GM19324 (cell line): ENCODE results near the gene ILK.

Source experiments
- ATAC-seq: cut with Tn5 transposase; IDR thresholded peaks from one replicate; pipeline ENCODE4 v1.9.1; 2021; ENCODE audit warnings: mild to moderate bottlenecking, moderate library complexity; ENCODE audit not compliant: unreplicated experiment, low FRiP score

Gene ILK

DNA sequence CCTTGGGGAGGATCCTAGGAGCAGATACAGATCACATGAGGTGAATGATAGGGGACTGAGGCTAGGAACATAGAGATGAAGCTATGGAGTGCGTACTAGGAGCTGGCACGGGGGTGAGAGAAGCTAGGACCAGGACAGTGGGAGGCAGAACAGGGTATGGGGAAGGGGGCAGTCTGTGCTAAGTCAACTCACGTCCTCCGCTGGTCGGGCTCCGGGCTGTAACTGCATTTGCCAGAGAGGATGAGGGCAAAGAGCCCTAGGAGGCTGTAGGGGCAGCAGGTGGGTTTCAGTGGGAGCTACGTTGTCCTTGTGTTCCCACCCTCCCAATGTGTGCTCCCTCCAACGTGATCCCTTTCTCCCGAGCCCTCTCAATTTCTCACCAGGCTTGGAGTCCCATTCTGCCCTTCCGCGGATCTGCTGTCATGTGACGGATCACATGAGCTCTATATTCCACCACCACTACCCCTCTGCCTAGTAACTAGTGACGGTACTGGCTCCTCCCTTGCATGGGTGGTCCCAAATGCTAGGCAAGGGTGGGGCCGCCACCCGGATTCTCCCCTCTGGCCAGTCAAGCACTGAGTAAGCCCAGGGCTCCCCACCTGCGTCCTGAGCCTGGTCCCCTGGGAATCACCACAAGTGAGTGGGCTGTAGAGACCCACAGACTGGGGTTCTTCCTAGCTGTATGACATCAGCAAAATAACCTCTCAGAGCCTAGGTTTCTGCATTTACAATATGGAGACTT, 15.6 kb downstream of the ILK start, which contains the start of gene TPP1:
Gene TPP1 (minus strand): TSS at position 419 of the 742 bp plus-strand sequence. CDS start 22 bp downstream, at position 397.
- peak; percentile 99 for ATAC-seq

DNA sequence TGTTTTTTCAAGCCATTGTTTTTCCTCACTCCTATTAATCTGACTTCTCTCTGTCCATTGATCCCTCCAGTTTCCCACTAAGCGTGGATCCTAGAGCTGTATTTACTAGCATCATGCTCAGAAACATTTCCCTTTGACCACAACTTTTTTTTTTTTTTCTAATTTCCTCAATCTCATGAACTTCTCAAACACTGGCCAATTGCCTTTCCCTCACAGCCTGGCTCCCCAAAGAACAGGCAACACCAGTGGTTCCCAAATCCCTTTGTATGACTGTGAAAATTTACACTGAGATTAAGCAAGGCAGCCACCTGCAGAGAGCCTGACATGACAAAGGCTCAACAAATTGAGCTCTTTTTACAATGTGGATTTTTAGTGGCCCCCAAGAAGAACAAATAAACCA, 17.1 kb downstream of the ILK start:
- ATAC-seq: no peak

- ATAC-seq: no peak
Observed at GRCh38 chr11:6621711-6622211, 18.2 kb downstream of the ILK start.

GRCh38 chr11:6622261-6623171, 18.9 kb downstream of the ILK start:
- no peak for ATAC-seq

GRCh38 chr11:6623391-6624363, 20.1 kb downstream of the ILK start:
- no peak for ATAC-seq

DNA sequence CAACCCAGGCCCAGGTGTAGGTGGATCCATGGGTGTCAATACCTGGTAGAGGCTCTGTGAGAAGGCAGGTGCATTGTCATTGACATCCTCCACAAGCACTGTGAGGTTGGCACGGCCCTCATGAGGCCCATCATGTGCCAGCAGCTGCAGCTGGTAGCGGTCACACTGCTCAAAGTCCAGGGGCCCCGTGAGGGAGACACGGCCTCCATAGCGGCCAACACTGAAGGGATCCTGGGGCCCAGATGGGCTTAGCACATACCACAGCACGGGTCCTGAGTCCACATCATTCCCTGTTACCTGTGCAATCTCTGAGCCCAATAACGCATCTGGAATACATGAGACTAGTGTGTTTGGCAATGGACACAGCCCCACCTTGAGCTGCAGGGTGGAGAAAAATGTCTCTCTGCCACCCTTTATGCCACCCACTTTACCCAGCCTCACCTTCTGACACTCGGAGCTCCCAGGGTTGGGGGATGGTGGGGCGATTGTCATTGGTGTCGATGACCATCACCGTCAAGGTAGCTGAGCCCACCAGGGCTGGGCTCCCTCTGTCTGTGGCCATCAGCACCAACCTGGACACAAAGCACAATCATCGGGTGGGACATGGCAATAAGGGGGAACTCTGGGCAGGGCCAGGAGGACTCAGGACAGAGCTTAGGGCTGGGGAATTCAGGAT, 21.7 kb downstream of the ILK start:
- ATAC-seq: no peak

- ATAC-seq: no peak
Observed at GRCh38 chr11:6625832-6626420, 22.4 kb downstream of the ILK start.

DNA sequence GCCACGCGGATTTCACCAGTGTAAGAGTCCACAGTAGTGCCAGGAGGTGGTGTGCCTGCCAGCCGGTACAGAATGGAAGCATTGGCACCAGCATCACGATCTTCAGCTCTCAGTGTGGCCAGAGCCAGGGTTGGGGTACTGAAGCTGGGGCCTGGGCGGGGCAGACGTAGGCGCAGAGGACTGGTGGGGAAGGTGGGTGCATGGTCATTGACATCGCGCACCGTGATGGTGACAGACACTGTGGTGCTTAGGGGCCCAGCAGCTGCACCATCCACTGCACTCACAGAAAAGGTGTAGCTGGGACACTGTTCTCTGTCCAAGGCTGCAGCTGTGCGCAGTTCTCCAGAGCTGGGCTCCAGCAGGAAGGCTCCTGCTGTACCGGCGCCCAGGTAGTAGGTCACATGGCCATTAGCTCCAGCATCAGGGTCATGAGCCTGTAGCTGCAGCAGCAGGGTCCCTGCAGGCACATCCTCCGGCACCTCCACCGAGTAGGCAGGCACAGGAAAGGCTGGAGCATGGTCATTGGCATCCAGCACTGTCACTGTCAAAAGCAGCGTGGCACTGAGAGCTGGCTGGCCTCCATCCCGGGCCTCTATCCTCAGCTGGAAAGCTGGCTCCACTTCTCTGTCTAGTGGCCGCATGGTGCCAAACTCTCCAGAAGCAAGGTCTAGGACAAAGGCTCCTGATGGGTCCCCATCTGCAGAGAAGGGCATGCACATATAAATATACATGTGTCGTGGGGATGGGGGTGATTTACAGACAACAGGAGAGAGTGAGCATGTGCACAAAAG, 23.6 kb downstream of the ILK start:
- no peak for ATAC-seq

DNA sequence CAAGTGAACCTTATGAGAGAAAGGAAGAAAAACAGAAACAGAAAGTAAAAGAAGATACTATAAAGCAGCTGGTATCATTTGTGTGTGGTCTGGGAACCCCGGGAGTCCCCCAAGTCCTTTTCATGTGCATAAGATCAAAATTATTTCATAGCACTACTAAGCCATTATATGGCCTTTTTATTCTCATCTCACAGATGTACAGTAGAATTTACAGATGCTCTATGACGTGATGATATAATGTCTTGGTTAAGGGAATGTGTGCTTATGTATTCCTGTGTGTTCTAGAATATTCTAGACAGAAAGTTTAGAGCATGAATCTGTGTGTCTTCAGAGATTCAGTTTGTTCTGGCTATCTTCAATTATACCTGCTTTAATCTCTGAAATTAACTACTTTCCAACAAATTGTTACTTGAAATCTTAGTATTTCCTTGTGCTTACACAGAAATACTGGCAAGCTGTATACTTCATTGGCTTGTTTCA, 24.2 kb downstream of the ILK start:
- peak; percentile 55 for ATAC-seq

- ATAC-seq: no peak
Observed at GRCh38 chr11:6628526-6628925, 25.0 kb downstream of the ILK start.

DNA sequence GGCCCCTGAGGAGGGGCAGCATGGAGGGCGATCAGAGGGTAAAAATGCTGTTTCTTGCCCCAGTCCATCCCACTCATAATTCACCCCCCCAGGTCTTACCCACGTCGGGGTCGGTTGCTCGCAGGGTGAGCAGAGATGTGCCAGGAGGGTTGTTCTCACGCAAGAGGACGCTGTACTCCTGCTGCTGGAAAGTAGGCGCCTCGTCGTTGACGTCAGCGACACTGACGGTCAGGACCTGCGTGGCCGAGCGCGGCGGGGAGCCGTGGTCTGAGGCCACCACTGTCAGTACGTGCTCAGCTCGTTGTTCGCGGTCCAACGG, 26.0 kb downstream of the ILK start:
- no peak for ATAC-seq

- ATAC-seq: no peak
Observed at GRCh38 chr11:6629892-6630631, 26.5 kb downstream of the ILK start.

GRCh38 chr11:6630632-6631291, 27.2 kb downstream of the ILK start:
- no peak for ATAC-seq

DNA sequence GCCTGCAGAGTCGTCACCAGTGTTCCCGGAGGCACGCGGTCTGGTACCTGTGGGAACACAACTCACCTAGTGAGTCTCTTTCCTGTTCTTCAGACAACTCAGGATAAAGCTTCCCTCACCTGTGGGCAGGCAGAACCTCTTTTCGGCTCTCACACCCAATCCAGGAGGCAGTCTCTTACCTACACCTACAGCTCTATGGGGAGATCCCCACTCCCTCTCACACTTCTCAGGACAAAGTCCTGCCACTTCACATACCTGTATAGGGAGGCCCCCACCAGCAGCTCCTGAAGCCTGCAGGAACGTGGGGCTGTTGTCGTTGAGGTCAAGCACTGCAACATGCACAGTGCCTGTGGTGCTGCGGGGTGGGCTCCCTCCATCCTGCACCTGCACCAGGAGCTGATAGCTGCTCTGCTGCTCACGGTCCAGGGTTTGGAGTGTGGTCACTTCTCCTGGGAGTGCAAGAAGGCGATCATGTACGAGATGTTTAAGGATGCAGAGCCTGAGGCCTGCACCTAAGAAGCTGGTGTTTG, 27.9 kb downstream of the ILK start:
- ATAC-seq: no peak

DNA sequence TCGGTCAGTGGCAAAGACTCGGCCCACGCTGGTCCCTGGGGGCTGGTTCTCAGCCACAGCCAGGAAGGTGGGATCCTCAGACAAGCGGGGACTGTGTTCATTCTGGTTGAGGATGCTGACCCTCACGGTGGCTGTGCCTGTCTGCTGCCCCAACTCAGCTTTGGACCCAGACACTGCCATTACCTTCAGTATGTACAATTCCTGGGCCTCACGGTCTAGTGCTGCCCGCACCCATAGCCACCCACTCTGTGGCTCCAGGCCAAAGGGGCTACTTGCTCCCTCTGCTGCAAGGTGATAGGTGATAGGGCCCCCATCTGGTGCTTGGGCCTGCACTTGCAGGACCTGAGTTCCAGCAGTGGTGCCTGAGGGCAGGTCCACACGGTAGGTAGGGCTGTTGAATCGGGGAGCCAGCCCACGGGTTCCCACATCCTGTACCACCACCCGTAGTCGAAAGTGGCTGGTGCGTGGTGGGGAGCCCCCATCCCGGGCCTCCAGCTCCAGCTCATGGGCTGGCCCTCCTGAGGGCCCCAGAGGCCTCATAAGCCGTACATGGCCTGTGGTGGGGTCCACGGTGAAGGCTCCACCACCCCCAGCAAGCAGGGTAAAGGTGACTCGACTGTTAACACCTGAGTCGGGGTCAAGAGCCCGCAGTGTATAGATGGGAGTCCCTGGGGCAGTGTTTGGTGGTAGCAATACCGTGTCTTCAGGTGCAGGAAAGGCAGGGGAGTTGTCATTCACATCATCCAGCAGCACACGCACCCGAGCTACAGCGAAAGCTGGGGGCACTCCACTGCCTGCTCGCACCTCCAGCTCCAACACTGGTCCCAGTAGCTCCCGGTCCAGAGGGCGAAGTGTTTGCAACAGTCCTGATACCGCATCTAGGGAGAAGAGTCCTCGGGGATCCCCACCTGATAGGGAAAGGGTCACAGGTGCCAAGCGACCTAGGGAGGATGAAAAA, 28.8 kb downstream of the ILK start:
- no peak for ATAC-seq
